SK-N-MC (cell line): ENCODE results near the gene ANAPC2.

Source experiments
- EZH2 ChIP-seq: fragments of 200-600 bp; sonication (generic); IDR thresholded peaks from one replicate; pipeline ENCODE4 v1.6.1; 2017; ENCODE audit warnings: antibody characterized with exemption
- POLR2AphosphoS5 ChIP-seq: IDR thresholded peaks from 2 replicates; pipeline ENCODE4 v1.6.1; 2012; ENCODE audit warnings: mild to moderate bottlenecking, low read depth, low read length, borderline replicate concordance

GRCh38 chr9:137236238-137236935 is 48.0 kb upstream of the ANAPC2 start:
- TF ChIP-seq EZH2 (no peak), POLR2AphosphoS5 (no peak)
